ENCODE results near the gene NR5A1.

- no peak for TF ChIP-seq SUZ12 (IDR thresholded peaks at IDR 0.05; ENCODE audit: extremely low read depth, insufficient read depth, insufficient read length)
- TF ChIP-seq YY1 (IDR thresholded peaks at IDR 0.05; ENCODE audit: insufficient read depth, insufficient read length): no peak
These were observed 28.6 kb upstream of the NR5A1 start for GRCh38 chr9:124535846-124536245.

Measured in NT2/D1 (cell line).